GM21619 (cell line): ENCODE measurements around the gene BMAL1.
"Not testable (repeated sequence)": the region's sequence is repeated elsewhere in the genome, so short reads cannot be mapped to it uniquely, and the experiment has no call there.

Experiments
- ATAC-seq: cut with Tn5 transposase; IDR thresholded peaks from one replicate; pipeline ENCODE4 v1.9.1; 2021; ENCODE audit not compliant: unreplicated experiment

Gene BMAL1

GRCh38 chr11:13277768-13278608, at the start of gene BMAL1:
BMAL1 (plus strand) TSS chr11:13277790; CDS start chr11:13354309, 76,519 bp downstream.
- ATAC-seq: peak; percentile 25

- ATAC-seq: no peak
These were observed 49.0 kb upstream of the BMAL1 start for GRCh38 chr11:13228572-13228971.

GRCh38 chr11:13229136-13229535, 48.5 kb upstream of the BMAL1 start:
- ATAC-seq: no peak

GRCh38 chr11:13229711-13230318, 47.8 kb upstream of the BMAL1 start:
- ATAC-seq: no peak

GRCh38 chr11:13233173-13233745, 44.3 kb upstream of the BMAL1 start:
- ATAC-seq: no peak

GRCh38 chr11:13235895-13236294, 41.7 kb upstream of the BMAL1 start:
- no peak for ATAC-seq

GRCh38 chr11:13236626-13237025, 41.0 kb upstream of the BMAL1 start:
- no peak for ATAC-seq

GRCh38 chr11:13237761-13238160, 39.8 kb upstream of the BMAL1 start:
- no peak for ATAC-seq

GRCh38 chr11:13238879-13239514, 38.6 kb upstream of the BMAL1 start:
- no peak for ATAC-seq

GRCh38 chr11:13242564-13242963, 35.0 kb upstream of the BMAL1 start:
- no peak for ATAC-seq

- ATAC-seq: no peak
These were observed 29.8 kb upstream of the BMAL1 start for GRCh38 chr11:13247606-13248296.

GRCh38 chr11:13249177-13249576, 28.4 kb upstream of the BMAL1 start:
- ATAC-seq: no peak

- no peak for ATAC-seq
These were observed 27.6 kb upstream of the BMAL1 start for GRCh38 chr11:13249992-13250391.

GRCh38 chr11:13251966-13252365, 25.6 kb upstream of the BMAL1 start:
- no peak for ATAC-seq

GRCh38 chr11:13252438-13252837, 25.2 kb upstream of the BMAL1 start:
- ATAC-seq: no peak

- no peak for ATAC-seq
These were observed 21.4 kb upstream of the BMAL1 start for GRCh38 chr11:13256216-13256615.

GRCh38 chr11:13258061-13258460, 19.5 kb upstream of the BMAL1 start:
- ATAC-seq: not testable (repeated sequence)

- ATAC-seq: no peak
These were observed 18.7 kb upstream of the BMAL1 start for GRCh38 chr11:13258855-13259254.

GRCh38 chr11:13259374-13259773, 18.2 kb upstream of the BMAL1 start:
- no peak for ATAC-seq

- no peak for ATAC-seq
These were observed 17.2 kb upstream of the BMAL1 start for GRCh38 chr11:13260201-13260962.
